HG02571 (cell line): Measurements from ENCODE around the gene AP5Z1.

ENCODE experiments used
- ATAC-seq: cut with Tn5 transposase; IDR thresholded peaks from one replicate; pipeline ENCODE4 v1.9.1; 2021; ENCODE audit warnings: mild to moderate bottlenecking, moderate library complexity; ENCODE audit not compliant: unreplicated experiment

AP5Z1 gene

GRCh38 chr7:4819560-4820404 lies 44.4 kb downstream of the AP5Z1 start:
- ATAC-seq, result no peak

DNA sequence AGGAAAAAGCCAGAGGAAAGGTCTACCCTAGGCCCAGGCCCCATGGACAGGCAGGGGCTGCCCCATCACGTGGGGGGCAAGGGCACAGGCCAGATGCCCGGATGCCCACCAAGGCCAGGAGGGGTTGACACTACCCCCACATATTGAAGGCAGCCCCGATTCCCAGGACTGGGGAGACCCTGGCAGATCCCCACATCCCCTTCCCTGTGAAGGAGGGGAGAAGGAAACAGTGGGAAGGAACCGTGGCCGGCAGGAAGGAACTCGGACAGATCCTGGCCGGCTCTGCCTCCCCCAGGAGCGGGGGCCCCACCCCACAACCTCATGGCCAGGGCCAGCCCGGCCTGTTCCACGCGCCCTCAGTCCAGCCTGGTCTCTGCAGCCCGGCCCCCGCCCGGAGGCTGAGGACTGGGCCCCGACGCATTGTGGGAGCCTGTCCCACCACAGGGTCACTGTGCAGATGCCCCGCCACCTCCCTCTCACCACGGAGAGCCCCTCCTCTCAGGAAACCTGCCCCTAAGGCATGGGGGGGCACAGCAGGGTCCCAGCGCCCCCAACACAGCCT lies 45.1 kb downstream of the AP5Z1 start:
- ATAC-seq, result no peak

- no peak for ATAC-seq
These were observed 45.6 kb downstream of the AP5Z1 start for GRCh38 chr7:4820967-4821471.

GRCh38 chr7:4822677-4823076 lies 47.3 kb downstream of the AP5Z1 start:
- ATAC-seq, result no peak

GRCh38 chr7:4823441-4824119 lies 48.2 kb downstream of the AP5Z1 start:
- no peak for ATAC-seq

- ATAC-seq, result no peak
These were observed 48.8 kb downstream of the AP5Z1 start for GRCh38 chr7:4824120-4824775.

DNA sequence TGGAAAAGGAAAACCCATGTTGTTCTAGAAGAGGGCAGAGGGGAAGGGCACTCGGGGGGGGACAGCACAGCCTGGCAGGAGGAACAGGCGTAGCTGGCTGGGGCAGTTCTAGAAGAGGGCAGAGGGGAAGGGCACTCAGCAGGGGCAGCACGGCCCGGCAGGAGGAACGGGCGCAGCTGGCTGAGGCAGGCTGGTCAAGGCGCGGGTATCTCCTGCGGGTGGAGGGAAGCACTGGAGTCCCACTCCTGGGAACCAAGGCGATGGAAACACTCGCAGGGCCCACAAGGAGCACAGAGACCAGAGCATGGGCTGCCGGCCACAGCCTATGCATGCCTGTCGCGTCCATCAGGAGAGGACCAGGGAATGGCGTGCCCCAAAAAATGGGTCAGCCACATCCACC lies 49.7 kb downstream of the AP5Z1 start:
- ATAC-seq, result no peak

- ATAC-seq, result no peak
These were observed 53.4 kb downstream of the AP5Z1 start for GRCh38 chr7:4828720-4829383.

- ATAC-seq, result no peak
These were observed 54.8 kb downstream of the AP5Z1 start for GRCh38 chr7:4830176-4830575.

DNA sequence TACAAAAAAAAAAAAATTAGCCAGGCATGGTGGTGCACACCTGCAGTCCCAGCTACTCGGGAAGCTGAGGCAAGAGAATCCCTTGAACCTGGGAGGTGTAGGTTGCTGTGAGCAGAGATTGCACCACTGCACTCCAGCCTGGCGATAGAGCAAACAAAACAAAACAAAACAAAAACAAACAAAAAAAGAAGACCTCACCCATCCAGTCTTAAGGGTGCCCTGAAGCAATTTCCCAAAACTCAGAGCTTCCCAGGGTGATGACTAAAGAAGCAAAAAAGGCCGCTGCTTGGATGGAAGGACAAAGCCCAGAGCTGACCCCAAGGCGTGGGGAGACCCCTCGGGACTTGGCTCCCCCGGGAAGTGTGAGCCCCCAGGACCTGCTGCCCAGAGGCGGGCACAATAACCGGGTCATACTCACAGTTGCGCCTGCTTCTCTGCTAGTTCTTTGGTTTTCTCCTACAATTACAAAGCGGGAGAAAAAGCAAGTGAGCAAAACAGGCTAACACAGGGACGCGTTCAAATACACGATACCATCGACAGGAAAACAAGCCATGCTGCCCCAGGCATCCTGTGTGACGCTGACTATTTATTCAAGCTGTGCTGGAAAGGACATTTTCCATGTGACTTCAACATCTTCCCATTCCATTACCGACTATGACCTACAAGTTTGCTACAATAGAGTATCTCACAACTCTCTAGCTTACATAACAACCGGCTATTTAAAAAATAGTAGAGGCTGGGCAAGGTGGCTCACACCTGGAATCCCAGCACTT lies 56.5 kb downstream of the AP5Z1 start:
- no peak for ATAC-seq

DNA sequence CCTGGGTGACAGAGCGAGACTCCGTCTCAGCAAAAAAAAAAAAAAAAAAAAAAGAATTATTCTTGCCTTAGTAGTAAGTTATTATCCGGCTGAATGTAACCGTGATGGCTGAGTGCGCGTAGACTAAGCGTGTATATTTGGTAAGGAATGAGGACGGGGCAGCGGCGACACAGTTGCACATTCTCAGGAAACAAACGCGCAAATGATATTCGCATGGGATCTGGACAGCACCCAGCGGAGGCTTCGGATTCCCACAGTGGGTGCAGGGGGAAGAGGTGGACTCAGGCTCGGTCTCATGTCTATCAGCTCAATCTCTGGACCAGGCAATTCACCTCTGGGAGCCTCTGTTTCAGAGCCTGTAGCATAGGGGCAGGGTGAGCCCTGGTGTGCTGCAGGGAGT lies 57.3 kb downstream of the AP5Z1 start:
- no peak for ATAC-seq

DNA sequence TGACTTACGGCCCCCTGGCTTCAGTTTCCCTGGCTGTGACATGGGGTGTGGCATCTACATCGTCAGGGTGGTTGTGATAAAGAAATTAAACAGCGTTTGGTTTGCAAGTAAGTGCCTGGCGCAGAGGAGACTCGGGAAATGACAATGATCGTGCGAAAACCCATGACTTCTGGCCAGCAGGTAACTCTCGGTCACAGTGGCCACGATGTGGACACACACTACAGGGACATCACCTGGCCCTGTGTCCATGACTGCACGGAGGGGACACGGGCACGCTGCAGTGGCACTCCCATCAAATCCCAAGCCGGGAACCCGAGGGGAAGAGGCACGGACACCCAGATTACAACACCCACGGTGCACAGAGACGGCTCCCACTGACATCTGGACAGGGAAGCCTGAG lies 57.8 kb downstream of the AP5Z1 start:
- ATAC-seq, result no peak

- no peak for ATAC-seq
These were observed 58.5 kb downstream of the AP5Z1 start for GRCh38 chr7:4833691-4834600.

DNA sequence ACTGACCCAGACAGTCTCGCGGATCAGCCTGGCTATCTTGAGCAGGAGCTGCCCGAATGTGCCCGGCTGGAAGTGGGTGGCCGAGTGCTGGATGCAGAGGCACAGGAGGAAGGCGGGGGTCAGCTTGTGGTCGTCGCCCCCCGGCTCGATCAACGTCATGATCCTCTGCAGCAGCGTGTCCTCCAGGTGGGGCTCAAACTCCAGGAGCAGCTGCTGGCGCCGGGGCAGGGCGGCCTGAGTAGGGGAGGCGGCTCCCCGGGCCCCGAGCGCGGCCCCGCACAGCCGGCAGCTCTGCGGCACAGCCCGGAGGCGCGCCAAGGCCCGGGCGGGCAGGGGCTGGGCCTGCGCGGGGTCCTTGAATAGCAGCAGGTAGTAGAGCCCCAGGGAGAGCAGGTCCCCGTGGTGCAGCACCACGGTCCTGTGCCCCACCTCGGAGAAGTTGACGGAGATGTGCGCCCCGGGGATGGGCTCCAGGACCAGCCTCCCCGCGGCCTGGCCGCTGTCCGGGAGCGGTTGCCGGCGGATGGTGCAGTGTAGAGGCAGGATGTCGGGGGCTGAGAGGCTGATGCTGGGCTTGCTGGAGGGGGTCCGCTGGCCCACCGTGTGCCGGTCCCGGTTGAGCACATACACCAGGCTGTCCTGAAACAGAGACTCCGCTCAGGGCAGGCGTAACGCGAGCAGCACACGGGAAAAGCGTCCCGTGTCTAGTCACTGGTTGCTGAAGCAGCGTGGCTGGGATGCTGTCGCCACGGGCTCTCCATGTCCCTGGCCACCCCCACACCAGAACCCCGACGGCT lies 59.4 kb downstream of the AP5Z1 start:
- ATAC-seq, result no peak

GRCh38 chr7:4835398-4836205 lies 60.2 kb downstream of the AP5Z1 start:
- ATAC-seq, result no peak

GRCh38 chr7:4836206-4836661 lies 60.8 kb downstream of the AP5Z1 start:
- ATAC-seq, result no peak
